HG03066 (cell line): ENCODE data around the gene MAEA.

Source experiments
- ATAC-seq: cut with Tn5 transposase; IDR thresholded peaks from one replicate; pipeline ENCODE4 v1.9.1; 2021; ENCODE audit warnings: low read depth; ENCODE audit not compliant: unreplicated experiment

The MAEA gene

GRCh38 chr4:1349359-1350168 lies 59.9 kb downstream of the MAEA start:
- no peak for ATAC-seq

GRCh38 chr4:1350169-1350520 lies 60.5 kb downstream of the MAEA start:
- ATAC-seq = no peak

- ATAC-seq = no peak
These were observed 62.3 kb downstream of the MAEA start for GRCh38 chr4:1351854-1352566.

- ATAC-seq = no peak
These were observed 62.8 kb downstream of the MAEA start for GRCh38 chr4:1352567-1352900.

GRCh38 chr4:1353186-1354055 lies 63.7 kb downstream of the MAEA start:
- no peak for ATAC-seq

- ATAC-seq = no peak
These were observed 64.7 kb downstream of the MAEA start for GRCh38 chr4:1354136-1354982.

- ATAC-seq = no peak
These were observed 65.2 kb downstream of the MAEA start for GRCh38 chr4:1354983-1355275.

GRCh38 chr4:1355378-1355777 lies 65.7 kb downstream of the MAEA start:
- ATAC-seq = no peak

GRCh38 chr4:1356181-1356998 lies 66.7 kb downstream of the MAEA start:
- no peak for ATAC-seq

GRCh38 chr4:1357356-1358248 lies 67.9 kb downstream of the MAEA start:
- no peak for ATAC-seq

GRCh38 chr4:1358421-1359143 lies 68.9 kb downstream of the MAEA start:
- ATAC-seq = no peak

GRCh38 chr4:1359144-1359501 lies 69.4 kb downstream of the MAEA start:
- no peak for ATAC-seq

GRCh38 chr4:1359976-1360375 lies 70.3 kb downstream of the MAEA start:
- no peak for ATAC-seq

GRCh38 chr4:1360423-1361283 lies 71.0 kb downstream of the MAEA start:
- ATAC-seq = no peak

- ATAC-seq = no peak
These were observed 71.7 kb downstream of the MAEA start for GRCh38 chr4:1361431-1361830.

GRCh38 chr4:1362046-1362445 lies 72.4 kb downstream of the MAEA start:
- ATAC-seq = no peak

- ATAC-seq = no peak
These were observed 72.8 kb downstream of the MAEA start for GRCh38 chr4:1362521-1362920.
